NB4 (cell line): ENCODE results near the gene RNF217.

Experiments
- DNase-seq: peaks from one replicate; pipeline ENCODE4 v3.0.0; 2010; ENCODE audit warnings: low read depth
- H3K4me3 ChIP-seq: one replicate; pipeline ENCODE4 v1.5.1; 2011; ENCODE audit warnings: mild to moderate bottlenecking, low read depth, low read length, moderate library complexity
- CTCF ChIP-seq: IDR thresholded peaks from one replicate; pipeline ENCODE4 v1.5.1; 2012; ENCODE audit warnings: low read depth, low read length
- MAX ChIP-seq: IDR thresholded peaks from 2 replicates; pipeline ENCODE4 v1.6.1; 2011; ENCODE audit warnings: low read depth, low read length
- MYC ChIP-seq: IDR thresholded peaks from 2 replicates; pipeline ENCODE4 v1.6.1; 2011; ENCODE audit warnings: low read depth, low read length
- POLR2A ChIP-seq: IDR thresholded peaks from 2 replicates; pipeline ENCODE4 v1.6.1; 2011; ENCODE audit warnings: mild to moderate bottlenecking; ENCODE audit not compliant: insufficient read length; ENCODE audit errors: extremely low read depth

The RNF217 gene

GRCh38 chr6:124995131-124995530, 32.9 kb downstream of the RNF217 start:
- TF ChIP-seq CTCF (no peak), POLR2A (no peak), MAX (no peak), MYC (no peak)
- H3K4me3 ChIP-seq, result no peak overlapping the region
- no peak for DNase-seq

GRCh38 chr6:124995645-124996325, 33.5 kb downstream of the RNF217 start:
- no peak for TF ChIP-seq MYC
- TF ChIP-seq CTCF, result no peak
- TF ChIP-seq POLR2A, result no peak
- TF ChIP-seq MAX, result no peak

GRCh38 chr6:124996411-124996810, 34.2 kb downstream of the RNF217 start:
- no peak for DNase-seq
- no peak overlapping the region for H3K4me3 ChIP-seq
- TF ChIP-seq MYC, result no peak
- TF ChIP-seq POLR2A, result no peak
- no peak for TF ChIP-seq CTCF
- no peak for TF ChIP-seq MAX

More at GRCh38 chr6:124995645-124996325, 33.5 kb downstream of the RNF217 start:
- DNase-seq, result no peak
- H3K4me3 ChIP-seq, result no peak overlapping the region

GRCh38 chr6:124997196-124997875, 35.1 kb downstream of the RNF217 start:
- no peak overlapping the region for H3K4me3 ChIP-seq
- no peak for DNase-seq
- TF ChIP-seq CTCF, result no peak
- no peak for TF ChIP-seq MYC
- no peak for TF ChIP-seq POLR2A
- no peak for TF ChIP-seq MAX

- no peak overlapping the region for H3K4me3 ChIP-seq
- TF ChIP-seq MAX (no peak), MYC (no peak), CTCF (no peak), POLR2A (no peak)
- no peak for DNase-seq
Observed at GRCh38 chr6:124999105-124999764, 37.0 kb downstream of the RNF217 start.
